Ecto neural progenitor cell (in vitro differentiated cells): ENCODE results near the gene ROBO1.

Experiments used
- DNase-seq: peaks from one replicate; pipeline ENCODE4 v3.0.0-alpha.2; 2018; ENCODE audit warnings: low spot score

ROBO1 gene

GRCh38 chr3:79160421-79160820, 607.4 kb downstream of the ROBO1 start:
- DNase-seq: no peak

- no peak for DNase-seq
These were observed 608.1 kb downstream of the ROBO1 start for GRCh38 chr3:79159736-79160135.

GRCh38 chr3:79157191-79157590, 610.6 kb downstream of the ROBO1 start:
- no peak for DNase-seq

- DNase-seq: no peak
These were observed 612.9 kb downstream of the ROBO1 start for GRCh38 chr3:79154865-79155264.

GRCh38 chr3:79148786-79149185, 619.0 kb downstream of the ROBO1 start:
- DNase-seq: no peak

GRCh38 chr3:79146024-79146423, 621.8 kb downstream of the ROBO1 start:
- DNase-seq: no peak

GRCh38 chr3:79140708-79141107, 627.1 kb downstream of the ROBO1 start:
- no peak for DNase-seq

- no peak for DNase-seq
These were observed 628.3 kb downstream of the ROBO1 start for GRCh38 chr3:79139395-79140068.

- DNase-seq: no peak
These were observed 642.3 kb downstream of the ROBO1 start for GRCh38 chr3:79125313-79125984.

GRCh38 chr3:79115458-79115857, 652.3 kb downstream of the ROBO1 start:
- no peak for DNase-seq

- no peak for DNase-seq
These were observed 653.9 kb downstream of the ROBO1 start for GRCh38 chr3:79113876-79114275.

GRCh38 chr3:79111375-79112052, 656.3 kb downstream of the ROBO1 start:
- DNase-seq: no peak

GRCh38 chr3:79109754-79110153, 658.0 kb downstream of the ROBO1 start:
- no peak for DNase-seq

GRCh38 chr3:79103307-79103706, 664.5 kb downstream of the ROBO1 start:
- DNase-seq: no peak

GRCh38 chr3:79097964-79098660, 669.7 kb downstream of the ROBO1 start:
- DNase-seq: no peak

- DNase-seq: no peak
These were observed 673.1 kb downstream of the ROBO1 start for GRCh38 chr3:79094654-79095053.

GRCh38 chr3:79086514-79086913, 681.3 kb downstream of the ROBO1 start:
- DNase-seq: peak; percentile 50

GRCh38 chr3:79085171-79085570, 682.6 kb downstream of the ROBO1 start:
- no peak for DNase-seq

- no peak for DNase-seq
These were observed 686.5 kb downstream of the ROBO1 start for GRCh38 chr3:79081335-79081734.

- no peak for DNase-seq
These were observed 693.2 kb downstream of the ROBO1 start for GRCh38 chr3:79074558-79074957.

GRCh38 chr3:79067734-79068133, 700.1 kb downstream of the ROBO1 start:
- DNase-seq: no peak

- no peak for DNase-seq
These were observed 701.3 kb downstream of the ROBO1 start for GRCh38 chr3:79066481-79066880.

GRCh38 chr3:79063624-79064023, 704.2 kb downstream of the ROBO1 start:
- DNase-seq: no peak
